Stomach (tissue), 4 donors: Measurements from ENCODE around the gene PRDX4.

Experiments used
- EP300 ChIP-seq: sonication (generic); formaldehyde crosslinking; IDR thresholded peaks from one replicate; pipeline ENCODE4 v1.6.1; 2017; ENCODE audit warnings: antibody characterized with exemption
- POLR2A ChIP-seq, 4 donors: fragments of 450-650 bp; IDR thresholded peaks; one replicate each; pipeline ENCODE4 v1.6.1; 2016; ENCODE audit warnings: antibody characterized with exemption in 4 of 4, control low read depth in 2 of 4, mild to moderate bottlenecking in 1 of 4, moderate library complexity in 1 of 4
- POLR2AphosphoS5 ChIP-seq, 3 donors: sonication (generic); formaldehyde crosslinking; IDR thresholded peaks; one replicate each; pipeline ENCODE4 v1.6.1; 2016; ENCODE audit warnings: antibody characterized with exemption in 3 of 3
- TF ChIP-seq, protein P1 (sequence below), 7 experiments: fragments of 450-650 bp in 4 of 7; fragments of 200-600 bp in 3 of 7; sonication (generic) in 3 of 7; IDR thresholded peaks; one replicate each; pipeline ENCODE4 v1.5.1; 2016 to 2019; ENCODE audit warnings: antibody characterized with exemption in 7 of 7, control low read depth in 2 of 7, mild to moderate bottlenecking in 1 of 7

DNA sequence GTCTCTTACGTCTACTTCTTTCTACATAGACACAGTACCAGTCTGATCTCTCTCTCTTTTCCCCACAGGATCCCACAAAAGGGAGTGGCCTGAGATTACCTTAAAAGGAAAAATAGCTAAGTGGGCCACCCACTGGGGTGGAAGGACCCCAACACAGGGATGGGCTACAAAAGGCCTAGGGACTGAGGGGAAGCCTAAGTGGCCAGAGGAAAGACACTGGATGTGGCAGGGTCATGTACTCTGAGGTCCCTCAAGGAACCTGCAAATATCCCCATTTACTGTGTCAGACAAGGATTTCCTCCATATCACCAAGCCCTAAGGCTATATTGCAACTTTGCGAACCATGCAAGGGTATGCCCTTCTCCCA, 6.5 kb upstream of the PRDX4 start:
- TF ChIP-seq, protein P1, sequence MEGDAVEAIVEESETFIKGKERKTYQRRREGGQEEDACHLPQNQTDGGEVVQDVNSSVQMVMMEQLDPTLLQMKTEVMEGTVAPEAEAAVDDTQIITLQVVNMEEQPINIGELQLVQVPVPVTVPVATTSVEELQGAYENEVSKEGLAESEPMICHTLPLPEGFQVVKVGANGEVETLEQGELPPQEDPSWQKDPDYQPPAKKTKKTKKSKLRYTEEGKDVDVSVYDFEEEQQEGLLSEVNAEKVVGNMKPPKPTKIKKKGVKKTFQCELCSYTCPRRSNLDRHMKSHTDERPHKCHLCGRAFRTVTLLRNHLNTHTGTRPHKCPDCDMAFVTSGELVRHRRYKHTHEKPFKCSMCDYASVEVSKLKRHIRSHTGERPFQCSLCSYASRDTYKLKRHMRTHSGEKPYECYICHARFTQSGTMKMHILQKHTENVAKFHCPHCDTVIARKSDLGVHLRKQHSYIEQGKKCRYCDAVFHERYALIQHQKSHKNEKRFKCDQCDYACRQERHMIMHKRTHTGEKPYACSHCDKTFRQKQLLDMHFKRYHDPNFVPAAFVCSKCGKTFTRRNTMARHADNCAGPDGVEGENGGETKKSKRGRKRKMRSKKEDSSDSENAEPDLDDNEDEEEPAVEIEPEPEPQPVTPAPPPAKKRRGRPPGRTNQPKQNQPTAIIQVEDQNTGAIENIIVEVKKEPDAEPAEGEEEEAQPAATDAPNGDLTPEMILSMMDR (IDR thresholded peaks at IDR 0.05): no peak
- TF ChIP-seq EP300: no peak
- TF ChIP-seq POLR2A (IDR thresholded peaks at IDR 0.05): no peak
- no peak for TF ChIP-seq POLR2AphosphoS5 (IDR thresholded peaks at IDR 0.05)
